Measurements from ENCODE around the gene KIF16B.

GRCh38 chr20:16257021-16257420 lies 316.2 kb downstream of the KIF16B start:
- TF ChIP-seq GABPA (IDR thresholded peaks at IDR 0.05; ENCODE audit: low read depth) (no peak), CTCF (IDR thresholded peaks at IDR 0.05; ENCODE audit: insufficient read depth, low read length) (no peak), POLR2AphosphoS5 (IDR thresholded peaks at IDR 0.05; ENCODE audit: low read depth) (no peak)
